LHCN-M2 (cell line): ENCODE measurements around the gene FRZB. TPM values are rescaled to one million over a fixed set of nuclear protein-coding genes. Genes with fewer than 3 reads are reported as not detected.
"Not testable (repeated sequence)": the region's sequence is repeated elsewhere in the genome, so short reads cannot be mapped to it uniquely, and the experiment has no call there.

Experiments used
- DNase-seq: peaks from one replicate; pipeline ENCODE4 v3.0.0-alpha.2; 2012; ENCODE audit warnings: low read depth
- polyA plus RNA-seq: library from polyadenylated mRNA; unstranded; fragments of >200 nt; gene quantifications from one replicate; pipeline ENCODE4 v1.2.1, GENCODE V29; 2012; ENCODE audit warnings: missing spikeins
- total RNA-seq: library from RNA; depleted of rRNA; stranded (reverse); fragments of >200 nt; gene quantifications from 2 replicates; pipeline ENCODE4 v1.2.3, GENCODE V29; 2014; rRNA removed

FRZB gene
- 0.92 and 1.1 TPM in 2 replicates for total RNA-seq
- polyA plus RNA-seq = 1.5 TPM

- peak; percentile 63 for DNase-seq
These were observed at the start of gene FRZB for GRCh38 chr2:182866461-182867406. Gene FRZB (minus strand): TSS chr2:182866637. CDS start chr2:182866552, 85 bp downstream.

GRCh38 chr2:182915369-182916326 is 49.2 kb upstream of the FRZB start:
- DNase-seq = peak; percentile 94

GRCh38 chr2:182914852-182915251 is 48.4 kb upstream of the FRZB start:
- no peak for DNase-seq

GRCh38 chr2:182913064-182913463 is 46.6 kb upstream of the FRZB start:
- DNase-seq = no peak

- no peak for DNase-seq
These were observed 46.1 kb upstream of the FRZB start for GRCh38 chr2:182912518-182912915.

GRCh38 chr2:182911813-182912517 is 45.5 kb upstream of the FRZB start:
- DNase-seq = no peak

GRCh38 chr2:182910965-182911364 is 44.5 kb upstream of the FRZB start:
- DNase-seq = no peak

GRCh38 chr2:182907081-182907830 is 40.8 kb upstream of the FRZB start:
- no peak for DNase-seq

GRCh38 chr2:182906454-182906853 is 40.0 kb upstream of the FRZB start:
- DNase-seq = no peak

- DNase-seq = no peak
These were observed 38.4 kb upstream of the FRZB start for GRCh38 chr2:182904844-182905243.

- no peak for DNase-seq
These were observed 37.1 kb upstream of the FRZB start for GRCh38 chr2:182903566-182903965.

GRCh38 chr2:182901748-182902147 is 35.3 kb upstream of the FRZB start:
- no peak for DNase-seq

GRCh38 chr2:182898718-182899117 is 32.3 kb upstream of the FRZB start:
- no peak for DNase-seq

- peak; percentile 73 for DNase-seq
These were observed 30.7 kb upstream of the FRZB start for GRCh38 chr2:182897137-182897536.

- DNase-seq = no peak
These were observed 29.4 kb upstream of the FRZB start for GRCh38 chr2:182895798-182896197.

- DNase-seq = no peak
These were observed 28.7 kb upstream of the FRZB start for GRCh38 chr2:182895169-182895568.

GRCh38 chr2:182894174-182894573 is 27.7 kb upstream of the FRZB start:
- DNase-seq = peak; percentile 84

- peak; percentile 51 for DNase-seq
These were observed 27.2 kb upstream of the FRZB start for GRCh38 chr2:182893666-182894065.

GRCh38 chr2:182893035-182893434 is 26.6 kb upstream of the FRZB start:
- DNase-seq = not testable (repeated sequence)

- no peak for DNase-seq
These were observed 25.2 kb upstream of the FRZB start for GRCh38 chr2:182891611-182892010.
